ENCODE measurements around the gene TMEM150A. TPM values are rescaled to one million over a fixed set of nuclear protein-coding genes. Genes with fewer than 3 reads are reported as not detected.

TMEM150A gene
- total RNA-seq, 3 donors from 2014 or later = 20.8 to 40.0 (median 22.6) TPM

DNA sequence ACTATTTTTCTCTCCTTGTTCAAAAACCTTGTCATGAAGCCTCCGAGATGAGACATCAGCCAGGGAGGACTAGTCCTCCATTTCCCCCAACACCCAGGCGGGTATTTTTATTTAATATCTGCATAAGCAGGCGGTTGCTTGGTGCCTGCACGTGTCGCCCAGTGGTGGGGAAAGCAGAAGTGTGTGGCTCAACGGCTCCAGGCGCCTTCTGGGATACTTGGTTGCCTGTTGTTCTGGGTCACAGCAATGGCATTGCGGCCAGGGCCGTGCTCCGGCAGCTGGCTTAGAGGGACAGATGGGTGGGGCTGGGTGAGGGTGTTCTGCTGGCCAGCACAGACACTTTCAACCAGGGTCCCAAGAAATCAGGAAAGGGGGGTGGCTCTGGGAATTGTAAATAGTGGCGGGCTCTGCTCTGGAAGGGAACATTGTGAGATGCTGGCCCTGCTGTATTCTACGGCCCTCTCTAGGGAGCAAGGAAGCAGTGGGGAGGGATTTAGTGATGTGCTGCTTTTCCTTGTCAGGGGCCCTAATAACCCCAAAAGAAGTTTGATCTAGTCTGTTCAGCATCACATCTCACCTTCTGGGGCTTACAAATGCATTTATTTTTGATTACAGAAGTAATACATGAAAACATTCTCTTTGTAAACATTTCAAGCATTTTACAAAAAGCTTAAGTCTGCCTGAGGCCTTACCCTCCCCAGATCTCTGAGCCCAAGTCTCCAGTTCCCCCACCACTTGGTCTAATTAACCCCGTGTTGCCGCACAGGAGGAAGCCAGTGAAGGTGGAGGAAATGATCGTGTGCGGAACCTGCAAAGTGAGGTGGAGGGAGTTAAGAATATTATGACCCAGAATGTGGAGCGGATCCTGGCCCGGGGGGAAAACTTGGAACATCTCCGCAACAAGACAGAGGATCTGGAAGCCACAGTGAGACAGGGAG is 24.0 kb downstream of the TMEM150A start:
- TF ChIP-seq CTCF (IDR thresholded peaks at IDR 0.05) (no peak), POLR2AphosphoS5 (IDR thresholded peaks at IDR 0.05) (no peak), POLR2A (IDR thresholded peaks at IDR 0.05) (no peak)
- Histone ChIP-seq H3K27ac (peak overlapping the region; percentile 92 to 98), H3K27me3 (no peaks in the 10 kb centered on the region), H3K4me3 (peak overlapping the region; percentile 31 to 71 (median 59)), H3K4me1 (peaks cover 7 to 14% of the 10 kb centered on the region in 2 donors), H3K9me3 (no peaks in the 10 kb centered on the region), H3K36me3 (no peaks in the 10 kb centered on the region)
- DNase-seq (ENCODE audit: low spot score in 2 of 2) = no peak
- intact Hi-C loops (cut with DNase I; ENCODE audit: low total_unique reads) = no loop called here

- no peak for TF ChIP-seq CTCF (IDR thresholded peaks at IDR 0.05)
- TF ChIP-seq POLR2A (IDR thresholded peaks at IDR 0.05) = peak; percentile 28
- peak within 1 kb of the TSS; percentile 31 to 71 (median 59) for H3K4me3 ChIP-seq
- H3K27ac ChIP-seq = peak within 1 kb of the TSS; percentile 92 to 98
- DNase-seq (ENCODE audit: low spot score in 2 of 2) = peak; percentile 85 to 90
- intact Hi-C loops (cut with DNase I; ENCODE audit: low total_unique reads) = no loop called here
- no peaks in the 10 kb centered on the region for H3K36me3 ChIP-seq
- H3K4me1 ChIP-seq = peaks cover 7 to 14% of the 10 kb centered on the region in 2 donors
- H3K9me3 ChIP-seq = no peaks in the 10 kb centered on the region
- no peaks in the 10 kb centered on the region for H3K27me3 ChIP-seq
Measured at GRCh38 chr2:85577386-85578242, 24.9 kb downstream of the TMEM150A start, which contains the start of gene VAMP8. TSS of gene VAMP8 (plus strand) at chr2:85577586. CDS start at chr2:85577647, 61 bp downstream.

DNA sequence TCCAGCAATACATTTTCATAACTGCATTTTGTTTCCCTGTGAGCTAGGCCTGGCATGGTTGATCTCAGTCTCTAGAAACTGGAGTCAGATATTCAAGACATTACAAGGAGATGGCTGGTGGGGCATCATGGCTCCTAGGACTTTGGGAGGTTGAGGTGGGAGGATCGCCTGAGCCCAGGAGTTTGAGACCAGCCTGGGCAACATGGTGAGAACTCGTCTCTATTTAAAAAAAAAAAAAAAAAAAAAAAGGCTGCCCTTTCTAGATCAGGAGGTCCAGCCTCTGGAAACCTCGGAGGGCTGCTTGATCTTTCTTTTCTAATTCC is 25.5 kb downstream of the TMEM150A start:
- Histone ChIP-seq H3K4me1 (peaks cover 7 to 14% of the 10 kb centered on the region in 2 donors), H3K27me3 (no peaks in the 10 kb centered on the region), H3K9me3 (no peaks in the 10 kb centered on the region), H3K27ac (peak overlapping the region; percentile 92 to 98), H3K36me3 (no peaks in the 10 kb centered on the region), H3K4me3 (peak overlapping the region in 2 of 3 donors; percentile 59 to 71)
- no peak for DNase-seq (ENCODE audit: low spot score in 2 of 2)
- TF ChIP-seq POLR2AphosphoS5 (IDR thresholded peaks at IDR 0.05) = no peak
- TF ChIP-seq CTCF (IDR thresholded peaks at IDR 0.05) = no peak
- no peak for TF ChIP-seq POLR2A (IDR thresholded peaks at IDR 0.05)
- intact Hi-C loops (cut with DNase I; ENCODE audit: low total_unique reads) = no loop called here

DNA sequence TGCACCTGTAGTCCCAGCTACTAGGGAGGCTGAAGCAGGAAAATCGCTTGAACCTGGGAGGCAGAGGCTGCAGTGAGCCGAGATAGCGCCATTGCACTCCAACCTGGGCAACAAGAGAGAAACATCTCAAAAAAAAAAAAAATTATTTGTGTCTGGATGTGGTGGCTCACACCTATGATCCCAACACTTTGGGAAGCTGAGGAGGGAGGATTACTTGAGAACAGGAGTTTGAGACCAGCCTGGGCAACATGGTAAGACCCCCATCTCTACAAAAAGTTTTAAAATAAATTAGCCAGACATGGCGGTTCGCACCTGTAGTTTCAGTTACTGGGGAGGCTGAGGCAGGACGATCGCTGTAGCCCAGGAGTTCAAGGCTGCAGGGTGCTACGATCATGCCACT is 26.8 kb downstream of the TMEM150A start:
- H3K27ac ChIP-seq = peak overlapping the region; percentile 42 to 64
- no peak overlapping the region for H3K4me3 ChIP-seq
- intact Hi-C loops (cut with DNase I; ENCODE audit: low total_unique reads) = no loop called here
- H3K27me3 ChIP-seq = no peaks in the 10 kb centered on the region
- H3K9me3 ChIP-seq = no peaks in the 10 kb centered on the region
- no peak for TF ChIP-seq POLR2A (IDR thresholded peaks at IDR 0.05)
- TF ChIP-seq POLR2AphosphoS5 (IDR thresholded peaks at IDR 0.05) = no peak
- no peak for TF ChIP-seq CTCF (IDR thresholded peaks at IDR 0.05)
- H3K36me3 ChIP-seq = no peaks in the 10 kb centered on the region
- peaks cover 7 to 14% of the 10 kb centered on the region in 2 donors for H3K4me1 ChIP-seq
- no peak for DNase-seq (ENCODE audit: low spot score in 2 of 2)
